HUES48 (cell line): ENCODE measurements around the gene DMD.
"Not testable (repeated sequence)": the region's sequence is repeated elsewhere in the genome, so short reads cannot be mapped to it uniquely, and the experiment has no call there.

Experiments used
- H3K27ac ChIP-seq: one replicate; pipeline ENCODE4 v1.7.0; 2013; ENCODE audit warnings: low read depth, low read length, inconsistent platforms
- H3K27me3 ChIP-seq: 2 replicates; pipeline ENCODE4 v1.6.1; 2013; ENCODE audit warnings: mild to moderate bottlenecking, low read length; ENCODE audit not compliant: control insufficient read depth, insufficient read depth
- H3K36me3 ChIP-seq: 2 replicates; pipeline ENCODE4 v1.6.1; 2013; ENCODE audit warnings: low read length; ENCODE audit not compliant: control insufficient read depth, insufficient read depth
- H3K4me1 ChIP-seq: 2 replicates; pipeline ENCODE4 v1.6.1; 2013; ENCODE audit warnings: mild to moderate bottlenecking, low read length; ENCODE audit not compliant: control insufficient read depth, insufficient read depth
- H3K4me3 ChIP-seq: 2 replicates; pipeline ENCODE4 v1.5.1; 2013; ENCODE audit warnings: mild to moderate bottlenecking, low read depth, low read length
- H3K9ac ChIP-seq: 2 replicates; pipeline ENCODE4 v1.6.1; 2013; ENCODE audit warnings: mild to moderate bottlenecking, low read depth, low read length, moderate library complexity
- H3K9me3 ChIP-seq: 2 replicates; pipeline ENCODE4 v1.6.1; 2013; ENCODE audit warnings: low read length; ENCODE audit not compliant: control insufficient read depth, insufficient read depth

DMD gene

DNA sequence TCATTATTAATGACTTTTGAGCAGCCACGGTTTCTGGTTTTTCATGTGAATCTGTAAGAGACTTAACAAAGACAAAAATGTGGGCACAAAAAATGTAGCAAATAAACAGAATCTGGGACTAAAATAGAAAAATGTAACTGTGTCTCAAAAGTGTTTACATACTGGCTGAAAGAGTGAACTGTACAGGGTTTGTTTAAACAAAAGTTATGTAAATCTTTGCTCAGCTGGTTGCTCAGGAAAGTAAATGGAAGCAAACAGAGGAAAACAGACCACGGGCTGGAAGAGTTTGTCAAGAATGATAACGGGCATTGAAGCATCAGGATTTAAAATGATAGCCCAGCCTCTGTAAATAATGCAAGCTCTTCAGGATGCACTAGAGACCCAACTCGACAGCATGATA is 1217.7 kb downstream of the DMD start:
- H3K27ac ChIP-seq: no peak overlapping the region
- no peaks in the 10 kb centered on the region for H3K9me3 ChIP-seq
- H3K4me3 ChIP-seq: no peak overlapping the region
- no peak overlapping the region for H3K9ac ChIP-seq
- no peaks in the 10 kb centered on the region for H3K4me1 ChIP-seq
- H3K36me3 ChIP-seq: no peaks in the 10 kb centered on the region
- H3K27me3 ChIP-seq: no peaks in the 10 kb centered on the region; the same call in 1 of the 2 replicates

DNA sequence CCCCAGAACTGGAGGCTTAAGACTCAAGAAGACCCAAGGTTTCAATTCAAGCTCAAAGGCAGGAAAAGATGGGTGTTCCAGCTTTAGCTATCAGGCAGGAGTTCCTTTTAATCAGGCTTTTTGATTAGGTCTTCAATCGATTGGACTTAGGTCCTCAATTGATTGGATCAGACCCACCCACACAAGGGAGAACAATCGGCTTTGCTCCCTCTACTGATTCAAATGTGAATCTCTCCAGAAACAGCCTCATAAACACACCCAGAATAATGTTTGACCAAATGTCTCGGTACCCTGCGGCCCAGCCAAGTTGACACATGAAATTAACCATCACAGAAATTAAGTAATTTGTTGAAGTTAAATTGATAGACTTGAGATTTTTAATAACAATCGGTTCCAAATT is 1222.4 kb downstream of the DMD start:
- no peaks in the 10 kb centered on the region for H3K4me1 ChIP-seq
- H3K4me3 ChIP-seq: no peak overlapping the region
- H3K27me3 ChIP-seq: no peaks in the 10 kb centered on the region
- H3K36me3 ChIP-seq: no peaks in the 10 kb centered on the region
- no peaks in the 10 kb centered on the region for H3K9me3 ChIP-seq
- H3K9ac ChIP-seq: no peak overlapping the region
- no peak overlapping the region for H3K27ac ChIP-seq

DNA sequence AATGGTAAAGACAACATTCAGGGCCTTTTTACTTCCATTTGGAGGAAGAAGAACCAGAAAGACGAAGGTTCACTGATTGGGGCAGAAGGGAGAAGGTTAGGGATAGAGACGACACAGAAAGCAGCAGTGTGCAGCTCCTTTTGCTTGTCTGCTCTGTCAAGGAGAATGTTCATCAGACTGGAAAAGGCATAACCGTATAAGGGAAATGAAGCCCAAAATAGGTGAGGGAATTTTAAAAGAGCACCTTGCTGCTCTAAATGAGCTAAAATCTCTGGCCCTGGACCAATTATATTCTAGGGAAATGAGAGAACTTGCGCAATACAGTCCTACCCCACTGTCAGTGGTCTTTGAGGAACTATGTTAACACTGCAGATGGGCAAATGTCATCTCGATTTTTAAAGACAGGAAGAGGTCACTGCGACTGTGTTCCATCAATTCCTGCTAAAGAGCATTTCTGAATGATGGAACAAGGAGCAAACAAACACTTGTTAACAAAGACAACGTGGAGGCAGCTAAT is 1229.7 kb downstream of the DMD start:
- no peak overlapping the region for H3K4me3 ChIP-seq
- H3K4me1 ChIP-seq: no peaks in the 10 kb centered on the region
- H3K9ac ChIP-seq: no peak overlapping the region
- no peak overlapping the region for H3K27ac ChIP-seq
- no peaks in the 10 kb centered on the region for H3K9me3 ChIP-seq
- H3K27me3 ChIP-seq: no peaks in the 10 kb centered on the region; the same call in 1 of the 2 replicates
- H3K36me3 ChIP-seq: no peaks in the 10 kb centered on the region

GRCh38 chrX:31969714-31970113 is 1241.6 kb downstream of the DMD start:
- Histone ChIP-seq H3K36me3 (no peaks in the 10 kb centered on the region), H3K4me3 (no peak overlapping the region), H3K9ac (no peak overlapping the region), H3K9me3 (no peaks in the 10 kb centered on the region), H3K4me1 (peaks cover 14% of the 10 kb centered on the region), H3K27ac (no peak overlapping the region), H3K27me3 (no peaks in the 10 kb centered on the region)

DNA sequence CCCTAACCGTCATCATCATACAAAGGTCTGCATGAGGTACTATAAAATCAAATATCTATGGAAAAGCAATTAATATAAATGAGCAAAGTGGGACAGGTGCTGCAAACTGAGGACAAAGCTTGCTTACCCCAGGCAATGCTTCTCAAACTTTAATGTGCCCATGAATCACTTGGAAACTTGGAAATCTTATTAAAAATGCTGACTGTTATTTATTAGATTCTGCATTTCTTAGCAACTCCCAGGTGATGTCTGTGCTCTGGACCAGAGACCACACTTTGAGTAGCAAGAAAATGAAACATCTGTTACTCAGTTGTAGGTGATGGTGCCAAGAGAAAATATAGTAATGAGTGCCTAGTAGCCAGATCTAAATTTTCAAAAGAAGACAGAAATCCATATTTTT is 1249.1 kb downstream of the DMD start:
- H3K27me3 ChIP-seq: no peaks in the 10 kb centered on the region
- no peak overlapping the region for H3K4me3 ChIP-seq
- no peaks in the 10 kb centered on the region for H3K9me3 ChIP-seq
- H3K4me1 ChIP-seq: peaks cover 17% of the 10 kb centered on the region
- no peak overlapping the region for H3K9ac ChIP-seq
- H3K27ac ChIP-seq: no peak overlapping the region
- no peaks in the 10 kb centered on the region for H3K36me3 ChIP-seq

GRCh38 chrX:31934842-31935370 is 1276.4 kb downstream of the DMD start:
- no peak overlapping the region for H3K9ac ChIP-seq
- no peaks in the 10 kb centered on the region for H3K4me1 ChIP-seq
- H3K27me3 ChIP-seq: no peaks in the 10 kb centered on the region
- no peaks in the 10 kb centered on the region for H3K36me3 ChIP-seq
- no peak overlapping the region for H3K27ac ChIP-seq
- H3K4me3 ChIP-seq: no peak overlapping the region
- no peaks in the 10 kb centered on the region for H3K9me3 ChIP-seq

- Histone ChIP-seq H3K9ac (no peak overlapping the region), H3K36me3 (no peaks in the 10 kb centered on the region), H3K27me3 (no peaks in the 10 kb centered on the region), H3K4me3 (no peak overlapping the region), H3K27ac (no peak overlapping the region), H3K4me1 (no peaks in the 10 kb centered on the region), H3K9me3 (no peaks in the 10 kb centered on the region)
Measured at GRCh38 chrX:31934015-31934414, 1277.3 kb downstream of the DMD start.

GRCh38 chrX:31932769-31933168 is 1278.6 kb downstream of the DMD start:
- Histone ChIP-seq H3K9me3 (no peaks in the 10 kb centered on the region), H3K4me3 (no peak overlapping the region), H3K27ac (no peak overlapping the region), H3K4me1 (no peaks in the 10 kb centered on the region), H3K27me3 (no peaks in the 10 kb centered on the region), H3K36me3 (no peaks in the 10 kb centered on the region), H3K9ac (no peak overlapping the region)

DNA sequence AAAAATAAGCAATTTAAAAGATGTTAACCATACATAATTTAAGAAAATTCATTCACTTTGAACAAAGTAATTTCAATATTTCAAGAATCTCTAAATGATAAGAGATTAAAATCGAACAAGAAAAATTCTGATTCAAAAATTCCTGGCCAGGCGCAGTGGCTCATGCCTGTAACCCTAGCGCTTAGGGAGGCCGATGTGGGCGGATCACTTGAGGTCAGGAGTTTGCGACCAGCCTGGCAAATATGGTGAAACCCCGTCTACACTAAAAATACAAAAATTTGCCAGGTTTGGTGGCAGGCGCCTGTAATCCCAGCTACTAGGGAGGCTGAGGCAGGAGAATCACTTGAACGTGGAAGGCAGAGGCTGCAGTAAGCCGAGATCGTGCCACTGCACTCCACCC is 1279.0 kb downstream of the DMD start:
- not testable (repeated sequence) for H3K9me3 ChIP-seq, H3K4me1 ChIP-seq, H3K4me3 ChIP-seq, H3K9ac ChIP-seq, H3K27me3 ChIP-seq, H3K27ac ChIP-seq, H3K36me3 ChIP-seq

DNA sequence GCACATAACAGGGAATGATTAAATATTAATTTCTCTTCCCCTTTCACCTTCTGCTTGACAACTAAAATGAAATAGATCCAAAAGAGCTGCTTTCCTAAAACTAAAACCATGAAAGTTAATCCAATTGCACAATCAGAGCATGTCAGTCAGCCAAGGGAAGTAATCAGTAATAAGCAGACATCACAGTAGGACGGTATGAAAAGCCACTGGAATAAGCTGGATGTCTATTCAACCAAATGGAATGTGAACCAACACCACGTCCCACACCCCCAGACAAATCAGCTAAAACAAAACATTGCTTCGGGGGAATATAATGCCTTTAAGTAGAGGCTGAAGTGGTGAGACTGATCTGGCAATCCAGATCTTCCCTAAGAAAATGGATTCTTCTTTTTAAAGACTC is 1280.1 kb downstream of the DMD start:
- no peaks in the 10 kb centered on the region for H3K36me3 ChIP-seq
- H3K4me1 ChIP-seq: no peaks in the 10 kb centered on the region
- H3K9me3 ChIP-seq: no peaks in the 10 kb centered on the region
- H3K27ac ChIP-seq: no peak overlapping the region
- no peak overlapping the region for H3K4me3 ChIP-seq
- H3K27me3 ChIP-seq: no peaks in the 10 kb centered on the region
- no peak overlapping the region for H3K9ac ChIP-seq

GRCh38 chrX:31929366-31929765 is 1282.0 kb downstream of the DMD start:
- Histone ChIP-seq H3K36me3 (no peaks in the 10 kb centered on the region), H3K4me3 (no peak overlapping the region), H3K27ac (no peak overlapping the region), H3K9ac (no peak overlapping the region), H3K4me1 (no peaks in the 10 kb centered on the region), H3K27me3 (no peaks in the 10 kb centered on the region), H3K9me3 (no peaks in the 10 kb centered on the region)

- H3K27ac ChIP-seq: no peak overlapping the region
- H3K27me3 ChIP-seq: no peaks in the 10 kb centered on the region; the same call in 1 of the 2 replicates
- no peaks in the 10 kb centered on the region for H3K4me1 ChIP-seq
- H3K9me3 ChIP-seq: no peaks in the 10 kb centered on the region
- H3K9ac ChIP-seq: no peak overlapping the region
- H3K4me3 ChIP-seq: no peak overlapping the region
- no peaks in the 10 kb centered on the region for H3K36me3 ChIP-seq
Measured at GRCh38 chrX:31921236-31921635, 1290.1 kb downstream of the DMD start.
